A673 (cell line): ENCODE data around the gene PELI2. TPM values are rescaled to one million over a fixed set of nuclear protein-coding genes. Genes with fewer than 3 reads are reported as not detected.

Experiments used
- BruUV-seq: library from RNA; stranded (reverse); fragments of 400-500 nt; replicated peaks from 2 replicates; lab custom pipeline; 2021; lab: Mats Ljungman, UMichigan
- CTCF ChIA-PET: fragments of 300-600 bp; sonication (Branson Sonifier 250); formaldehyde crosslinking; loops from one replicate; lab custom pipeline; 2022; ENCODE audit warnings: antibody characterized with exemption; lab: Charles Lee
- POLR2A ChIA-PET: fragments of 300-600 bp; sonication (Branson Sonifier 250); formaldehyde crosslinking; loops from one replicate; lab custom pipeline; 2022; ENCODE audit warnings: antibody characterized with exemption; ENCODE audit not compliant: low non-redundant PET; lab: Charles Lee
- DNase-seq: peaks from one replicate; pipeline ENCODE4 v3.0.0-alpha.2; 2015; ENCODE audit warnings: low spot score
- H3K27ac ChIP-seq: fragments of 200-600 bp; sonication (generic); 2 replicates; pipeline ENCODE4 v1.5.1; 2016; ENCODE audit warnings: mixed run types, low read depth, mild to moderate bottlenecking, mixed read lengths, antibody characterized with exemption, low read length; ENCODE audit not compliant: poor library complexity, severe bottlenecking
- H3K27me3 ChIP-seq: fragments of 200-600 bp; sonication (generic); replicated peaks from 2 replicates; pipeline ENCODE4 v1.6.1; 2017; ENCODE audit warnings: mixed run types, low read depth, mild to moderate bottlenecking, mixed read lengths, antibody characterized with exemption, low read length; ENCODE audit not compliant: insufficient read depth, poor library complexity
- H3K36me3 ChIP-seq: fragments of 200-600 bp; sonication (generic); 2 replicates; pipeline ENCODE4 v1.6.1; 2016; ENCODE audit warnings: mixed run types, mild to moderate bottlenecking, mixed read lengths, antibody characterized with exemption, low read length; ENCODE audit not compliant: insufficient read depth, poor library complexity, severe bottlenecking
- H3K4me1 ChIP-seq: fragments of 200-600 bp; sonication (generic); 2 replicates; pipeline ENCODE4 v1.6.1; 2017; ENCODE audit warnings: mixed run types, mild to moderate bottlenecking, mixed read lengths, antibody characterized with exemption, low read length; ENCODE audit not compliant: insufficient read depth, poor library complexity, severe bottlenecking
- H3K4me3 ChIP-seq: fragments of 200-600 bp; sonication (generic); 2 replicates; pipeline ENCODE4 v1.5.1; 2016; ENCODE audit warnings: low read depth, mixed run types, mild to moderate bottlenecking, mixed read lengths, low read length; ENCODE audit not compliant: poor library complexity, severe bottlenecking
- H3K9me3 ChIP-seq: fragments of 200-600 bp; sonication (generic); 2 replicates; pipeline ENCODE4 v1.6.1; 2016; ENCODE audit warnings: mixed run types, low read depth, mild to moderate bottlenecking, mixed read lengths, antibody characterized with exemption, low read length; ENCODE audit not compliant: poor library complexity, severe bottlenecking
- EZH2 ChIP-seq: fragments of 200-600 bp; sonication (generic); IDR thresholded peaks from 2 replicates; pipeline ENCODE4 v1.6.1; 2017; ENCODE audit warnings: borderline replicate concordance, low read depth, mild to moderate bottlenecking, mixed read lengths, antibody characterized with exemption, low read length; ENCODE audit not compliant: poor library complexity, severe bottlenecking
- intact Hi-C: fragments of 100-400 bp; cut with micrococcal nuclease; formaldehyde crosslinking; loops from one replicate; pipeline ENCODE4 v1.10.0; 2022; ENCODE audit not compliant: unreplicated experiment
- total RNA-seq: library from RNA; stranded (reverse); gene quantifications from 2 replicates; pipeline ENCODE4 v1.2.3, GENCODE V29; 2021
- TF ChIP-seq, protein P1 (sequence below): fragments of 300-800, 200-600 bp; sonication (generic); conservative IDR thresholded peaks from 2 replicates; pipeline ENCODE4 v1.5.1; 2017; ENCODE audit warnings: low read depth, mild to moderate bottlenecking, antibody characterized with exemption, low read length, moderate library complexity, mixed read lengths

PELI2 gene
- total RNA-seq, 1 experiment from 2014 or later = 5.5 TPM

DNA sequence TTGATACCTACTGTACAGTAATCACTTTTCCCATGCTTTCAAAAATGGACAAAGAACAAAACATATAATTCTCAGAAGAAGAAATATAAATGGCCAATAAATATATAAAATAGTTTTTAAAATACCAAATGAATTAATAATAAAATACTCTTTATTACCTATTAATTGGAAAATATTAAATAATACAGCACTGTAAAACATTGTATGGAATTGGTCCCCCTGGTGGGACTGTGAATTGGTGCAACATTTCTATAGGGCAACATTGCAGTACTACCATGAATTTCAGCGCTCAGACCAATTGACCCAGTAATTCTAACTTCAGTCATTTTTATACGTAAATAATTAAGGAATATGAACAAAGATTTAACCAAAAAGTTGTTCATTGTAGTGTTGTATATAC lies 162.6 kb downstream of the PELI2 start:
- ChIA-PET CTCF (no interaction called here), POLR2A (no interaction called here)
- no peak overlapping the region for H3K27ac ChIP-seq
- no peaks in the 10 kb centered on the region for H3K9me3 ChIP-seq
- intact Hi-C loops = no loop called here
- H3K36me3 ChIP-seq = no peaks in the 10 kb centered on the region
- BruUV-seq = no TSS peak
- DNase-seq = no peak
- no peak overlapping the region for H3K4me3 ChIP-seq
- H3K4me1 ChIP-seq = no peaks in the 10 kb centered on the region
- TF ChIP-seq, protein P1, sequence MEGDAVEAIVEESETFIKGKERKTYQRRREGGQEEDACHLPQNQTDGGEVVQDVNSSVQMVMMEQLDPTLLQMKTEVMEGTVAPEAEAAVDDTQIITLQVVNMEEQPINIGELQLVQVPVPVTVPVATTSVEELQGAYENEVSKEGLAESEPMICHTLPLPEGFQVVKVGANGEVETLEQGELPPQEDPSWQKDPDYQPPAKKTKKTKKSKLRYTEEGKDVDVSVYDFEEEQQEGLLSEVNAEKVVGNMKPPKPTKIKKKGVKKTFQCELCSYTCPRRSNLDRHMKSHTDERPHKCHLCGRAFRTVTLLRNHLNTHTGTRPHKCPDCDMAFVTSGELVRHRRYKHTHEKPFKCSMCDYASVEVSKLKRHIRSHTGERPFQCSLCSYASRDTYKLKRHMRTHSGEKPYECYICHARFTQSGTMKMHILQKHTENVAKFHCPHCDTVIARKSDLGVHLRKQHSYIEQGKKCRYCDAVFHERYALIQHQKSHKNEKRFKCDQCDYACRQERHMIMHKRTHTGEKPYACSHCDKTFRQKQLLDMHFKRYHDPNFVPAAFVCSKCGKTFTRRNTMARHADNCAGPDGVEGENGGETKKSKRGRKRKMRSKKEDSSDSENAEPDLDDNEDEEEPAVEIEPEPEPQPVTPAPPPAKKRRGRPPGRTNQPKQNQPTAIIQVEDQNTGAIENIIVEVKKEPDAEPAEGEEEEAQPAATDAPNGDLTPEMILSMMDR = peak; percentile 29; the same call in 1 of the 2 replicates
- no peak for TF ChIP-seq EZH2
- H3K27me3 ChIP-seq = no peaks in the 10 kb centered on the region

DNA sequence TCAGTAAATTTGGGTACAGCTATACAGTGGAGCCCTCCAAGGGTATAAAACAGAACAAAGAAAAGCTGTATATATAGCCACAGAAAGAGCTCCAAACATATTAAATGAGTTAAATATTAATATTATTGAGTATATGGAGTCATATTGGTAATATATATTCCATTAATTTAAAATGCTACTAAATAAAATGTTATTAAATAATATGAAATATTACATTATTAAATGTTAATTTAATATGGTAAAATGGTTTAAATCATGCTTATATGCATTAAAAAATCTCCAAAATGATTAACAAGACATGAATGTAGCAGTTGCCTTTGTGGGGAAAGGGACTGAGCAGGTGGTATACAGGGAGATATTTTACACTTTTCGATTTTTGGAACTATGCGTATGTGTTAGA lies 164.0 kb downstream of the PELI2 start:
- TF ChIP-seq, protein P1 = no peak
- no peak for TF ChIP-seq EZH2
- H3K27me3 ChIP-seq = no peaks in the 10 kb centered on the region
- no TSS peak for BruUV-seq
- H3K4me3 ChIP-seq = no peak overlapping the region
- intact Hi-C loops = no loop called here
- DNase-seq = no peak
- H3K9me3 ChIP-seq = no peaks in the 10 kb centered on the region
- no peaks in the 10 kb centered on the region for H3K4me1 ChIP-seq
- no peak overlapping the region for H3K27ac ChIP-seq
- CTCF ChIA-PET = no interaction called here
- H3K36me3 ChIP-seq = no peaks in the 10 kb centered on the region
- POLR2A ChIA-PET = no interaction called here

DNA sequence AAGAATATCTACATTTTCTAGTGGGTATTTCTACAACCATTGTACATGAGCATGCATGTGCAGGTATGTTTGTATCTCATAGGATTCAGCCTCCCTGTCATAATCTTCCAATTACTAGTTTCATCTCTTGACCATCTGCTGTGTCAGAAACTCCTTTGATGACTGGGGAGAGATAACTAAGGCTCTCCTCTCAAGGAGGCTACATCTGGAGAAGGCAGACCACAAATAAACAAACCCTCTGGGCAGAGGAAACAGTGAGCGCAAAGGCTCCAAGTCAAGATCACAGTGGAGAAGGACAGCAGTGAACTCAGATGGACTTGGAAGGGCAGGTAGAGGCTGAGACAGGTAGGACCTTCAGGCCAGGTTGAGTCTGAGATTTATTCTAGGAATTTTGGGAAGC lies 166.4 kb downstream of the PELI2 start:
- Histone ChIP-seq H3K4me1 (no peaks in the 10 kb centered on the region), H3K27me3 (no peaks in the 10 kb centered on the region), H3K27ac (no peak overlapping the region), H3K4me3 (no peak overlapping the region), H3K9me3 (no peaks in the 10 kb centered on the region), H3K36me3 (no peaks in the 10 kb centered on the region)
- CTCF ChIA-PET = no interaction called here
- no TSS peak for BruUV-seq
- DNase-seq = no peak
- intact Hi-C loops = no loop called here
- TF ChIP-seq, protein P1 = no peak
- TF ChIP-seq EZH2 = no peak
- POLR2A ChIA-PET = no interaction called here
